Measurements from ENCODE around the gene TTC28. TPM values are rescaled to one million over a fixed set of nuclear protein-coding genes. Genes with fewer than 3 reads are reported as not detected.

Gene TTC28
- total RNA-seq, 2 donors from 2014 or later, result 94.2 to 170 TPM

GRCh38 chr22:27996981-27997380 lies 682.7 kb downstream of the TTC28 start:
- no peak for ATAC-seq (ENCODE audit: insufficient number of reproducible peaks, low FRiP score, low read depth)
- no peaks in the 10 kb centered on the region for H3K4me1 ChIP-seq (ENCODE audit: control insufficient read depth in 1 of 2, low read depth in 2 of 2)
- no peak for DNase-seq (ENCODE audit: low spot score)
- no peak overlapping the region for H3K27ac ChIP-seq
- no peaks in the 10 kb centered on the region for H3K27me3 ChIP-seq (replicated peaks; ENCODE audit: insufficient read depth)
- TF ChIP-seq CTCF (IDR thresholded peaks at IDR 0.05), result no peak
- peaks cover 13% of the 10 kb centered on the region for H3K36me3 ChIP-seq
- H3K9me3 ChIP-seq, result no peaks in the 10 kb centered on the region
- no peak overlapping the region for H3K4me3 ChIP-seq

GRCh38 chr22:27996529-27996925 lies 683.1 kb downstream of the TTC28 start:
- no peaks in the 10 kb centered on the region for H3K9me3 ChIP-seq
- H3K4me1 ChIP-seq (ENCODE audit: control insufficient read depth in 1 of 2, low read depth in 2 of 2), result peaks cover 0 to 2% of the 10 kb centered on the region in 2 donors
- H3K36me3 ChIP-seq, result peaks cover 16% of the 10 kb centered on the region
- H3K4me3 ChIP-seq, result no peak overlapping the region
- no peak for ATAC-seq (ENCODE audit: insufficient number of reproducible peaks, low FRiP score, low read depth)
- H3K27me3 ChIP-seq (replicated peaks; ENCODE audit: insufficient read depth), result no peaks in the 10 kb centered on the region
- no peak for TF ChIP-seq CTCF (IDR thresholded peaks at IDR 0.05)
- DNase-seq (ENCODE audit: low spot score), result no peak
- no peak overlapping the region for H3K27ac ChIP-seq

- no peaks in the 10 kb centered on the region for H3K27me3 ChIP-seq (replicated peaks; ENCODE audit: insufficient read depth)
- ATAC-seq (ENCODE audit: insufficient number of reproducible peaks, low FRiP score, low read depth) (no peak), DNase-seq (ENCODE audit: low spot score) (no peak)
- peaks cover 3 to 7% of the 10 kb centered on the region in 2 donors for H3K4me1 ChIP-seq (ENCODE audit: control insufficient read depth in 1 of 2, low read depth in 2 of 2)
- H3K27ac ChIP-seq, result no peak overlapping the region
- H3K9me3 ChIP-seq, result no peaks in the 10 kb centered on the region
- no peak for TF ChIP-seq CTCF (IDR thresholded peaks at IDR 0.05)
- H3K4me3 ChIP-seq, result no peak overlapping the region
- peaks cover 16% of the 10 kb centered on the region for H3K36me3 ChIP-seq
Measured at GRCh38 chr22:27995801-27996528, 683.7 kb downstream of the TTC28 start.

- Histone ChIP-seq H3K4me1 (ENCODE audit: control insufficient read depth in 1 of 2, low read depth in 2 of 2) (peaks cover 3 to 14% of the 10 kb centered on the region in 2 donors), H3K36me3 (peaks cover 16% of the 10 kb centered on the region), H3K4me3 (no peak overlapping the region), H3K9me3 (no peaks in the 10 kb centered on the region), H3K27ac (no peak overlapping the region), H3K27me3 (replicated peaks; ENCODE audit: insufficient read depth) (no peaks in the 10 kb centered on the region)
- ATAC-seq (ENCODE audit: insufficient number of reproducible peaks, low FRiP score, low read depth) (no peak), DNase-seq (ENCODE audit: low spot score) (no peak)
- no peak for TF ChIP-seq CTCF (IDR thresholded peaks at IDR 0.05)
Measured at GRCh38 chr22:27994481-27995331, 684.9 kb downstream of the TTC28 start.

GRCh38 chr22:27993774-27994350 lies 685.8 kb downstream of the TTC28 start:
- H3K27me3 ChIP-seq (replicated peaks; ENCODE audit: insufficient read depth), result no peaks in the 10 kb centered on the region
- H3K9me3 ChIP-seq, result no peaks in the 10 kb centered on the region
- H3K4me3 ChIP-seq, result no peak overlapping the region
- TF ChIP-seq CTCF (IDR thresholded peaks at IDR 0.05), result no peak
- ATAC-seq (ENCODE audit: insufficient number of reproducible peaks, low FRiP score, low read depth) (no peak), DNase-seq (ENCODE audit: low spot score) (no peak)
- peaks cover 3 to 14% of the 10 kb centered on the region in 2 donors for H3K4me1 ChIP-seq (ENCODE audit: control insufficient read depth in 1 of 2, low read depth in 2 of 2)
- peaks cover 16% of the 10 kb centered on the region for H3K36me3 ChIP-seq
- H3K27ac ChIP-seq, result no peak overlapping the region

Data from thoracic aorta (tissue), 2 donors.